HG02678 (cell line): Measurements from ENCODE around the gene ZFYVE16.
"Not testable (repeated sequence)": the region's sequence is repeated elsewhere in the genome, so short reads cannot be mapped to it uniquely, and the experiment has no call there.

Source experiments
- ATAC-seq: cut with Tn5 transposase; IDR thresholded peaks from one replicate; pipeline ENCODE4 v1.9.1; 2021; ENCODE audit warnings: mild to moderate bottlenecking, moderate library complexity; ENCODE audit not compliant: unreplicated experiment

The ZFYVE16 gene

GRCh38 chr5:80487444-80487828, 79.6 kb downstream of the ZFYVE16 start:
- ATAC-seq = no peak

- ATAC-seq = peak; percentile 94
Measured at GRCh38 chr5:80487829-80488721, 80.2 kb downstream of the ZFYVE16 start, which contains the start of gene FAM151B. FAM151B (plus strand) TSS chr5:80488100; CDS start chr5:80488124, 24 bp downstream.

GRCh38 chr5:80491296-80491695, 83.4 kb downstream of the ZFYVE16 start:
- ATAC-seq = no peak

- no peak for ATAC-seq
Measured at GRCh38 chr5:80492741-80493140, 84.9 kb downstream of the ZFYVE16 start.

GRCh38 chr5:80493443-80493842, 85.6 kb downstream of the ZFYVE16 start:
- ATAC-seq = not testable (repeated sequence)

- no peak for ATAC-seq
Measured at GRCh38 chr5:80495891-80496290, 88.0 kb downstream of the ZFYVE16 start.

GRCh38 chr5:80502800-80503199, 94.9 kb downstream of the ZFYVE16 start:
- no peak for ATAC-seq

- no peak for ATAC-seq
Measured at GRCh38 chr5:80503641-80504040, 95.8 kb downstream of the ZFYVE16 start.

GRCh38 chr5:80504833-80505232, 97.0 kb downstream of the ZFYVE16 start:
- no peak for ATAC-seq

- ATAC-seq = no peak
Measured at GRCh38 chr5:80507663-80508062, 99.8 kb downstream of the ZFYVE16 start.

GRCh38 chr5:80508844-80509243, 101.0 kb downstream of the ZFYVE16 start:
- ATAC-seq = no peak

- ATAC-seq = no peak
Measured at GRCh38 chr5:80509362-80509761, 101.5 kb downstream of the ZFYVE16 start.

GRCh38 chr5:80516826-80517225, 109.0 kb downstream of the ZFYVE16 start:
- ATAC-seq = no peak
